Activated CD4-positive, alpha-beta T cell treated with anti-CD3 and anti-CD28 coated beads, Interleukin-2, amount 10 ng/mL, durations not matched to agents 7 days and 5 days (primary cell): ENCODE measurements around the gene TMEM187. TPM values are rescaled to one million over a fixed set of nuclear protein-coding genes. Genes with fewer than 3 reads are reported as not detected.
A peak's percentile ranks its signal among the peaks of the same experiment; 100 is the strongest.

Source experiments
- CTCF ChIA-PET: fragments of 350-600 bp; sonication (Branson Sonifier 250); formaldehyde crosslinking; loops from one replicate; lab custom pipeline; 2021; ENCODE audit warnings: antibody characterized with exemption; lab: Charles Lee
- POLR2A ChIA-PET: fragments of 350-600 bp; sonication (Branson Sonifier 250); formaldehyde crosslinking; loops from one replicate; lab custom pipeline; 2021; ENCODE audit warnings: antibody characterized with exemption; lab: Charles Lee
- DNase-seq: peaks from one replicate; pipeline ENCODE4 v3.0.0-alpha.2; 2020
- H3K27ac Mint-ChIP-seq: one replicate; pipeline ENCODE4 v1.8.0; 2021; ENCODE audit warnings: mild to moderate bottlenecking, moderate library complexity, mixed read lengths
- H3K27me3 Mint-ChIP-seq: one replicate; pipeline ENCODE4 v1.8.0; 2021; ENCODE audit warnings: mixed read lengths
- H3K36me3 Mint-ChIP-seq: one replicate; pipeline ENCODE4 v1.8.0; 2021; ENCODE audit warnings: low read depth, mixed read lengths
- H3K4me1 Mint-ChIP-seq: one replicate; pipeline ENCODE4 v1.8.0; 2021; ENCODE audit warnings: mixed read lengths
- H3K4me3 Mint-ChIP-seq: one replicate; pipeline ENCODE4 v1.8.0; 2021; ENCODE audit warnings: mild to moderate bottlenecking, moderate library complexity, mixed read lengths
- H3K9me3 Mint-ChIP-seq: one replicate; pipeline ENCODE4 v1.8.0; 2021; ENCODE audit warnings: mixed read lengths
- total RNA-seq, 2 experiments: library from RNA; stranded (reverse); gene quantifications; one replicate each; pipeline ENCODE4 v1.2.3, GENCODE V29; 2021

Gene TMEM187
- total RNA-seq, 2 experiments from 2014 or later: 7.9 to 8.5 TPM

- H3K27ac Mint-ChIP-seq: no peak overlapping the region
- H3K9me3 Mint-ChIP-seq: no peaks in the 10 kb centered on the region
- ChIA-PET CTCF (interaction anchor here (1.4 to 1.6 kb wide), 2 partner anchors 8 to 13 kb away, joined by 6 to 9 read pairs; no protein-coding TSS in a partner anchor), POLR2A (no interaction called here)
- peaks cover 27% of the 10 kb centered on the region for H3K36me3 Mint-ChIP-seq
- H3K27me3 Mint-ChIP-seq: no peaks in the 10 kb centered on the region
- peaks cover 5% of the 10 kb centered on the region for H3K4me1 Mint-ChIP-seq
- no peak for DNase-seq
- H3K4me3 Mint-ChIP-seq: no peak overlapping the region
Measured at GRCh38 chrX:153960786-153961185, 11.8 kb upstream of the TMEM187 start.

GRCh38 chrX:153961292-153961691, 11.3 kb upstream of the TMEM187 start:
- DNase-seq: no peak
- POLR2A ChIA-PET: no interaction called here
- no peaks in the 10 kb centered on the region for H3K9me3 Mint-ChIP-seq
- CTCF ChIA-PET: interaction anchor here (1.0 to 1.6 kb wide), 2 partner anchors 13 to 153 kb away, joined by 3 to 9 read pairs; no protein-coding TSS in a partner anchor
- H3K4me1 Mint-ChIP-seq: peaks cover 9% of the 10 kb centered on the region
- peaks cover 29% of the 10 kb centered on the region for H3K36me3 Mint-ChIP-seq
- no peaks in the 10 kb centered on the region for H3K27me3 Mint-ChIP-seq
- H3K4me3 Mint-ChIP-seq: no peak overlapping the region
- H3K27ac Mint-ChIP-seq: no peak overlapping the region

DNA sequence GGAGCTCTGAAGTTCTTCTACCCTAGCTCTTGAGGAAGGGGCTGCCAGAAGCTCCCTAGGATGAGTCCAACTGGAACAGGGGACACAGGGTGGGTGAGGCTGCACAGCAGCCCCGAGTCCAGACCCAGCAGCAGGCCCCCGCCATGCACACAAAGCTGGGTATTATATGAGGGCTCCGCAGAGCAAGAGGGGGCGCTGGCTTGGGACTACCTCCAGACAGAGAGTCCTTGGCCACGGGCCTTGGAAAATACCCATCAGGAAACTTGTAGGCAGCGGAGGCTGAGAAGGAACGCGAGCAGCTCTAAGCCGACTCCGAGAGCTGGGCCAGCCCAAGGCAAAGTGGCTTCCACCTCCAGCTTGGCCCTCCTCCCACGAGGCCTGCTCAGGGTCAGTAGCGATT, 9.0 kb upstream of the TMEM187 start:
- POLR2A ChIA-PET: no interaction called here
- H3K27ac Mint-ChIP-seq: no peak overlapping the region
- no peak for DNase-seq
- CTCF ChIA-PET: interaction anchor here (0.9 to 1.1 kb wide), 3 partner anchors 17 to 130 kb away, joined by 3 to 4 read pairs (median 4); no protein-coding TSS in a partner anchor
- H3K27me3 Mint-ChIP-seq: no peaks in the 10 kb centered on the region
- peaks cover 30% of the 10 kb centered on the region for H3K4me1 Mint-ChIP-seq
- H3K36me3 Mint-ChIP-seq: peaks cover 42% of the 10 kb centered on the region
- H3K9me3 Mint-ChIP-seq: no peaks in the 10 kb centered on the region
- H3K4me3 Mint-ChIP-seq: no peak overlapping the region

DNA sequence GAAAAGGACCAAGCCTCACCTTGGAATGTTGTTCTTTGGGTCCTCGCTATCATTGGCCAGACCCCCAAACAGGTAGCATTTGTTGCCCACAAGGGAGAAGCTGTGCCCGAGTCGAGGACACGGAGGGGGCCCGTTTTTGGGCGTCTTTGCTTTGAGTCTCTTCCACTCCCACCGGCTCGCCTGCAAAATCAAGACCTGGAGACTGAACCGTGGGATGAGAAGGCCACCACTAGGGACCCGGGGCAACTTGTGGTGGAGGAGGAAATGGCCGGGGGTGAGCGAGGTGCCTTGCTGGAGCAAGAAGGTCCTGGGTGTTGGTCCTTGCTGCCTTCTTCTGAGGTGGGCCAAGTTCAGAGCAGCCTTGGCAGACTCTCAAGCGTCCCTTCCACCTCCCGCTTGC, 8.4 kb upstream of the TMEM187 start:
- Mint-ChIP-seq H3K9me3 (no peaks in the 10 kb centered on the region), H3K27me3 (no peaks in the 10 kb centered on the region), H3K27ac (no peak overlapping the region), H3K36me3 (peaks cover 46% of the 10 kb centered on the region), H3K4me1 (peaks cover 30% of the 10 kb centered on the region), H3K4me3 (no peak overlapping the region)
- no peak for DNase-seq
- ChIA-PET POLR2A (no interaction called here), CTCF (interaction anchor here (0.9 to 7.6 kb wide), 3 partner anchors 15 to 50 kb away, joined by 4 to 82 read pairs (median 4); partner anchors contain the start of gene RENBP)

DNA sequence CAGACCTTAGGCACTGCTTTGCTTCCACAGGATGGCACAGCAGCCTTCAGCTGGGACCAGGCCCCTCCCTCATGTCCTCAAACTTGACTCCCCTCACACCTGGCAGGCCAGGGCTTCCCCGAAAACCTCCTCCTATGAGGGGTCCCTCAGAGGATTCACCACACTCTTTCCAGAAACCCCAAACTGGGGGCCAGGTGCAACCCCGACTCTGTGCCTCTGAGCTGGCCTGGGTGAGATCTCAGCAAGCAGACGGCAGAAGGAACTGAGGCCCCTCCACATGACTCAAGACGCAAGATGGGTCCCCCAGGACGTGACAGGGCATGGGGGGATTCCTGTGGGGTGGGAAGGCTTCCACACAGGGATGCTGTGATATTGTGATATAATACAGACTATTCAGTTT, 7.1 kb upstream of the TMEM187 start:
- ChIA-PET CTCF (interaction anchor here (0.6 to 7.6 kb wide), 3 partner anchors 16 to 1007 kb away, joined by 3 to 82 read pairs (median 3); partner anchors contain the start of gene RENBP), POLR2A (no interaction called here)
- H3K27ac Mint-ChIP-seq: peak overlapping the region; percentile 25
- peaks cover 46% of the 10 kb centered on the region for H3K36me3 Mint-ChIP-seq
- H3K27me3 Mint-ChIP-seq: no peaks in the 10 kb centered on the region
- no peaks in the 10 kb centered on the region for H3K9me3 Mint-ChIP-seq
- no peak overlapping the region for H3K4me3 Mint-ChIP-seq
- DNase-seq: no peak
- H3K4me1 Mint-ChIP-seq: peaks cover 30% of the 10 kb centered on the region

DNA sequence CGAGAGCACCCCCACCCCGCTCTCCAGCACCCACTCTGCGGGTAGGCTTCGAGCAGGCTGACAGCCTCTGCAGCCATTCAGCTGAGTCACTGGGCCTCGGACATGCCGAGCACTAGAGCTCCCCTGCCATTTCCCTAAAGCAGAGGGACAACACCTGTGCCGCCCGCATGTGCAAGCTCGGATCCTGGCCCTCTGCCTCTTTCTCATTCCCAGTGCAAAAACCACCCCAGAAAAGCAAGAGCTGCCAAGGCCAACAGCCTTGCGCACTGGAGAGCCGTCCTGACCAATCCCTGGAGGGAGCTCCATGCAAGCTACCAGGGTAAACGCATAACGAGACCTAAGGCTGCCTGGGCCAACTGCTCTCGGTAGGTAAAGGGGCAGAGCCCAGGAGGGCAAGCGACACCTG, 6.3 kb upstream of the TMEM187 start:
- Mint-ChIP-seq H3K4me1 (peaks cover 30% of the 10 kb centered on the region), H3K9me3 (no peaks in the 10 kb centered on the region), H3K27ac (peak overlapping the region; percentile 90), H3K27me3 (no peaks in the 10 kb centered on the region), H3K4me3 (peak overlapping the region; percentile 100), H3K36me3 (peaks cover 42% of the 10 kb centered on the region)
- ChIA-PET CTCF (interaction anchor here (0.9 to 7.6 kb wide), 6 partner anchors 10 to 47 kb away, joined by 3 to 82 read pairs (median 4); partner anchors contain the start of gene RENBP), POLR2A (no interaction called here)
- no peak for DNase-seq

DNA sequence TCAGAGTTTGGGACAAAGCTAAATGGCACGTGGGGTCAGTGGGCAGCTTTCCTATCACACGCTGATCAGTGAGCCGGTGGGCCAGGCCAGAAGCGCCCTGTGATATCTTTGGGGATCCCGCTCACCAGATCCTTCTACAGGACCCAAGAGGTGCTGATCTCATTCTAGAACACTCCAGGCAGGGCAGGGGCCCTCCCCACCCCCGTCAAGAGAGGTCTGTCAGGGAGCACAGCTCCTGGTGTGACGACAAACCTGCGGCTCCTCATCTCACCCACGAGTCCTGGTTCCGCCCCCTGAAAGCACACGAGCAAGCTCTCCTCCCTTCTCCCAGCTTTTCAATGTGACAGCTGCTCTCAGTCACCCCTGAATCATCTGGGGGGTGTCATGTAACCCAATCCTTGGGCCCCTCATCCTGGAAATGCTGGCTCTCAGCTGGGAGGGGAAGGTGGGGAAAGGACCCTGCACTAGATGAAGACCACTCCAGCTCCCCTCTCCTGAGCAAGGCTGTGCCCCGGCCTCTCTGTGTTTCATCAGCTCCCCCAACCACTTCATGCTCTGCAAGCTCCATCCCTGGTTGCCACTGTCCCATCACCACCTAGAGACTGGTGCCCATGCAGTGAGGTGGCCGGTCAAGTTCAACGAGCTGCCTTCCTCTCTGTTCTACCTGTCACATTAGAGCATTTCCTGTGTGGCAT, 5.6 kb upstream of the TMEM187 start:
- H3K9me3 Mint-ChIP-seq: no peaks in the 10 kb centered on the region
- H3K36me3 Mint-ChIP-seq: peaks cover 40% of the 10 kb centered on the region
- POLR2A ChIA-PET: interaction anchor here (0.6 kb wide), 1 partner anchor 159 kb away, joined by 4 read pairs; no protein-coding TSS in a partner anchor
- H3K4me3 Mint-ChIP-seq: peak overlapping the region; percentile 100
- H3K4me1 Mint-ChIP-seq: peaks cover 30% of the 10 kb centered on the region
- H3K27me3 Mint-ChIP-seq: no peaks in the 10 kb centered on the region
- DNase-seq: no peak
- CTCF ChIA-PET: interaction anchor here (0.8 to 7.6 kb wide), 7 partner anchors 9 to 47 kb away, joined by 3 to 82 read pairs (median 3); partner anchors contain the start of genes ARHGAP4 and RENBP
- H3K27ac Mint-ChIP-seq: peak overlapping the region; percentile 90

- Mint-ChIP-seq H3K36me3 (peaks cover 36% of the 10 kb centered on the region), H3K4me3 (peak overlapping the region; percentile 100), H3K4me1 (peaks cover 30% of the 10 kb centered on the region), H3K27ac (peak overlapping the region; percentile 90), H3K27me3 (no peaks in the 10 kb centered on the region), H3K9me3 (no peaks in the 10 kb centered on the region)
- ChIA-PET CTCF (interaction anchor here (0.6 to 7.6 kb wide), 5 partner anchors 9 to 46 kb away, joined by 3 to 82 read pairs (median 3); partner anchors contain the start of genes ARHGAP4 and RENBP), POLR2A (interaction anchor here (0.6 kb wide), 1 partner anchor 158 kb away, joined by 4 read pairs; no protein-coding TSS in a partner anchor)
- DNase-seq: peak; percentile 53
Measured at GRCh38 chrX:153967536-153968224, 4.9 kb upstream of the TMEM187 start.

DNA sequence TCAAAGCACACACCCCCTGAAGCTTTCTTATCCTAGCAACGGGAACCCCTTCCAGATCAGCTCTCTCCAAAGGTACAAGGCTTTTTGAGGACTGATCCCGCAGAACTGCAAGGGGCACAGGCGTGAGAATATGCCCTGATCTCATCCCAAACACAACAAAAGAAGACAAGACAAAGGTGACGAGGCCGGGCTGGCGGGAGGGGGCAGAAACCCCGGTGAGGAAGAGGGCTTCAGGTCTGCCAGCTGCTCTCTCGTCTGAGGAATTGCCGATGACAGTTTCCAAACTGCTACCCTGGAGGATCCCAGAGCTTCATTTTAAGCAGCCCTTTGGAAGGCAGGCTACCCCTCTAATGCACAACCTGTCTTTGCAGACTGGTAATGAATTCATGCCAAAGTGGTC, 4.3 kb upstream of the TMEM187 start:
- Mint-ChIP-seq H3K4me3 (peak overlapping the region; percentile 100), H3K36me3 (peaks cover 33% of the 10 kb centered on the region), H3K27me3 (no peaks in the 10 kb centered on the region), H3K27ac (peak overlapping the region; percentile 90), H3K9me3 (no peaks in the 10 kb centered on the region), H3K4me1 (peaks cover 32% of the 10 kb centered on the region)
- ChIA-PET CTCF (interaction anchor here (0.6 to 7.6 kb wide), 7 partner anchors 13 to 90 kb away, joined by 3 to 82 read pairs (median 3); partner anchors contain the start of genes ARHGAP4 and RENBP), POLR2A (no interaction called here)
- DNase-seq: no peak

DNA sequence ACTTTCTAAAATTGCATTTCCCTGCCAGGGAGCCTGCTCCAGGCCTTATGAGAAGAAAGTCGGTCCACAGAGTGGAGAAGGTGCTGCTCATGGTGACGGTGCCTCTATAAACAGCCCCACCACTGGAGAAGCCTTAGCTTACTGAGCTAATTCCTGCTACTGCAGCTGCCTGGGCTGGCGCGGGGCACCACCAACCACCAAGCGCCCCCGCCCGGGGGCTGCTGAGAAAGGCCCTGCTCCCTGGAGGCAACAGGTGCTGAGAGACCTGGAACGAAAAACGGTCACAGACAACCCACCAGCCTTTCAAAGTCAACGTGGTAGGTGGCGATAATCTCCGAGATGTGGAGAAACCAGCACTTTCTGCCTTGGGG, 3.8 kb upstream of the TMEM187 start:
- ChIA-PET POLR2A (no interaction called here), CTCF (interaction anchor here (0.9 to 7.6 kb wide), 7 partner anchors 9 to 89 kb away, joined by 3 to 82 read pairs (median 5); partner anchors contain the start of genes ARHGAP4 and RENBP)
- H3K36me3 Mint-ChIP-seq: peaks cover 34% of the 10 kb centered on the region
- peak; percentile 33 for DNase-seq
- peak overlapping the region; percentile 100 for H3K4me3 Mint-ChIP-seq
- peaks cover 36% of the 10 kb centered on the region for H3K4me1 Mint-ChIP-seq
- peak overlapping the region; percentile 87 for H3K27ac Mint-ChIP-seq
- H3K9me3 Mint-ChIP-seq: no peaks in the 10 kb centered on the region
- H3K27me3 Mint-ChIP-seq: no peaks in the 10 kb centered on the region

DNA sequence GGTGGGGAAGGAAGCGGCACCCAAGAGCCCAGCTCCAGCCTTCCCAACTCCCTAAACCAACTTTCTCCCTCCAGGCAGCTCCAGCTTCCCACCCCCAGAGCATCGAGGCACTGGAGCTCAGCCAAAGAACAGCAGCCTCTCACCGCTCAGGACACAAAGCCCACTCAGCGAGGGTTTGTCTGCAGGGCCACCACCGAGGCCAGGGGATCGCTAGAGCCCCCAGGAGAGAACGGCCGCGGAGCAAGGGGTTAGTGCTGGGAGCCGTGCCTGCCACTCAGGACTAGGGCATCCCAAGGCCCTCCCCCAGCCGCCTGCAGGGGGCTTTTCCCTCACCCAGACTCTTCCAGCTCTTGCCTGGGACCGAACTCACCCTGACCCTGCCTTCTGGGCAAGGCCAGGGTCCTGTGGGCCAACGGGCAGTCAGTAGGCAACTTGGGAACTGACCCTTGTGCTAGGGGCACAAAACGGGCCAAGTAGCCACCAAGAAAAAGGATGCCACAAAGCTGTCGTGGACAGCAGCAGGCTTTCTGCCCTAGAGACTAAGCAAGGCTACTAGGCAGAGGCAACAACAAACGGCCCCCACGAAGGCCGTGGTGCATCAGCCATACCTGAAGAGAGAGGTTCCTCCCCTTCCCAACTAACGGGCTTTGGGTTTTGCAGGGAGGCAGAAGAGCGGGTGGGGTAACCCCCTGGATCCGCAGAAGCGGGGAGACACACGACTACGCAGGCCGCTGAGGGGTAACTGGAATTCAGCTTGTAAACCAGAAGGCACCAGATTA, 3.2 kb upstream of the TMEM187 start:
- DNase-seq: no peak
- H3K27me3 Mint-ChIP-seq: no peaks in the 10 kb centered on the region
- ChIA-PET POLR2A (no interaction called here), CTCF (interaction anchor here (0.9 to 7.6 kb wide), 7 partner anchors 9 to 88 kb away, joined by 3 to 82 read pairs (median 5); partner anchors contain the start of genes ARHGAP4 and RENBP)
- no peaks in the 10 kb centered on the region for H3K9me3 Mint-ChIP-seq
- peak overlapping the region; percentile 87 for H3K27ac Mint-ChIP-seq
- H3K4me3 Mint-ChIP-seq: peak overlapping the region; percentile 100
- peaks cover 41% of the 10 kb centered on the region for H3K4me1 Mint-ChIP-seq
- H3K36me3 Mint-ChIP-seq: peaks cover 34% of the 10 kb centered on the region

- DNase-seq: no peak
- Mint-ChIP-seq H3K36me3 (peaks cover 34% of the 10 kb centered on the region), H3K27me3 (no peaks in the 10 kb centered on the region), H3K27ac (peak overlapping the region; percentile 87), H3K9me3 (no peaks in the 10 kb centered on the region), H3K4me3 (peak overlapping the region; percentile 100), H3K4me1 (peaks cover 47% of the 10 kb centered on the region)
- ChIA-PET POLR2A (no interaction called here), CTCF (interaction anchor here (1.4 to 7.6 kb wide), 3 partner anchors 10 to 44 kb away, joined by 5 to 82 read pairs (median 6); partner anchors contain the start of genes ARHGAP4 and RENBP)
Measured at GRCh38 chrX:153969904-153970356, 2.6 kb upstream of the TMEM187 start.
